Midbrain (tissue), 1 donor: Measurements from ENCODE around the gene PSMD7.
"Not testable (repeated sequence)": the region's sequence is repeated elsewhere in the genome, so short reads cannot be mapped to it uniquely, and the experiment has no call there.

Experiments
- DNase-seq: peaks from one replicate; lab custom pipeline; 2025; lab: John Stamatoyannopoulos, UW

The PSMD7 gene

DNA sequence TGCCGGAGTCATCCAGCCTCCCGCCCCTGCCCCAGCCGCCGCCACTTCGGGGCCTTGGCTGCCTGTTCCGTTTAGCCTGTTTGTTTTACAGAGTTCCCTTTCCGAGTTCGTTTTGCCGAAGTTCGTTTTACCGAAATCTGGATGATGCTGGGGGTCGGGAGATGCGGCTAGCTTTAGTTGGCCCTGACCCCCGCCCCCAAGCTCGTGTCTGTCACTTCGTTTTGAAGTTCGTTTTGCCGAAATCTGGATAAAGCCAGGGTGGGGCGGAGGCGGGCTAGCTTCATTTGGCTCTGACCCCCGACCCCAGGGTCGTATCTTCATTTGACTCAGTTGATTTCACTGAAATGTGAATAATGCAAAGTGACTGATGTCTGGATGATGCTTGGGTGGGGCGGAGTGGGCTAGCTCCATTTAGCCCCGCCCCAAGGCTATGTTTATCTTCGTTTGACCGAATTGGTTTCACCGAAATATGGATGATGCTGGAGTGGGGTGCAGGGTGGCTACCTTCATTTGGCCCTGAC, 591 bp downstream of the PSMD7 start:
- DNase-seq = no peak

DNA sequence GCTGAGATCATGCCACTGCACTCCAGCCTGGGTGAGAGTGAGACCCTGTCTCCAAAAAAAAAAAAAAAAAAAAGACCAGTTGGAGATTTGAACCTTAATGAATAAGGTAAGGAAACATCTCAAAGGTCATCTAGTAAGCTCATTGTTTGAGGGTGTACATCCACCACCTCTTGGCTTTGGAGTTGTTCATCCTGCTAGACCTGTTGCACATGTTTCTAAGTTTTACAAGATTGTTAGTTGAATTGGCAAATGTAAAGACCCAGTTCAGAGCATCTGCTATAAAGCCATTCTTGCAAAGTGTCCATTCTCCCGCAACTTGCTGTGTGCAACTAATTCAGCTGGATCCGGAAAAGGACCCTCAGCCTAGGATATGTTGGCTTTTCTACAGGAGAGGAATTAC, 1.5 kb downstream of the PSMD7 start:
- DNase-seq = no peak

DNA sequence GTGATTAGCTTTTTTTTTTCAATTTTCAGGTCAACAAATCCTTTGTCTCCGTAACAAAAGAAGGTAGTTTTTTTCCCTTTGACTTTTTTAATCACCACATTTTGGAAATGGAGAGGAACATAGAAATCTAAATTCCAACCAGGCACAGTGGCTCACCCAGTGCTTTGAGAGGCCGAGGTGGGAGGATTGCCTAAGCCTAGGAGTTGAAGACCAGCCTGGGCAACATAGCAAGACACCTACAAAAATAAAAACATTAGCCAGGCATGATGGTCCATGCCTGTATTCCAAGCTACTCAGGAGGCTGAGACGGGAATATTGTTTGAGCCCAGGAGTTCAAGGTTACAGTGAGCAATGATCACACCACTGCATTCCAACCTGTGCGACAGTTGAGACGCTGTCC, 5.7 kb downstream of the PSMD7 start:
- no peak for DNase-seq

DNA sequence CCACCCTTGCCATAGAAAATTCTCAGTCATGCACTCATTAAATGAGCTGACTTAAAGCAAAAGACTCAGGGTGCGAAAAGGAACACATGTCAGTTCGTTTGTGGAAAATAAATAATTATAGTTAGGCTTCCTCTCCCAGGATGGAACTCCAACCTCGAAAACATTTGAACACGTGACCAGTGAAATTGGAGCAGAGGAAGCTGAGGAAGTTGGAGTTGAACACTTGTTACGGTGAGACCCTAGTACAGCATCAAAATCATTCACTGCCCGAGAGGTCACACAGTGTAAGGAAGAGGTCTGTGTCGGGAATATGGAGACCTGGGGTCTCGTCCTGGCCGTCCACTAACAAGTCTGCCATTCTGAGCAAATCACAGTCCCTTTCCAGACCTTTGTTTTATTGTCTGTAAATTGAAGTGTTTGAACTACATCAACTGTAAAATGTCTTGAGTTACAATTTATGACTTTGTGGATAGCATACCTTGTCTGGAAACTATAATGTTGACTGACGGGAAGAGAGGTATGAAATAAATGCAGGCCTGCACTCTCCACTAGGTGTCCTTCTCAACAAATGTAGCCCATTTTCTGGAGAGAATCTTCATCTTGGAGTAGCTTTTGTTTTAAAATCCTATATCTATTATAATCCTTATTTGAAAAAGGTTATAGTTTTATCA, 7.7 kb downstream of the PSMD7 start:
- DNase-seq = no peak

DNA sequence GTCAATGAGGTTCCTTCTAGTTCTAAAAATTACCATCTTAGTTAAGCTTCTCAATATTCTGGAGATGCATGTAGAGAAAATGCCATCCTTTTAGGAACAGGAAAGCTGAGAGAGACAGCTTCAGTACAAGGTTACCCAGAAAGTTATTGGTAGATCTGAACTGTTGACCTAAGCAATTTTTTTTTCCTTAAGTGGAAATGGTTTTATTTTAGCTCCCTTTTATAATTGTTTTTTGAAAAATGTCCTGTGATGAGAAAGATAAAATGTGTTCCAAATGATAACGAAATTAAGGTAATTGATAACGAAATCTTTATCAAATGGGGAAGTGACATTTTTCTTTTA, 8.2 kb downstream of the PSMD7 start:
- DNase-seq = no peak

DNA sequence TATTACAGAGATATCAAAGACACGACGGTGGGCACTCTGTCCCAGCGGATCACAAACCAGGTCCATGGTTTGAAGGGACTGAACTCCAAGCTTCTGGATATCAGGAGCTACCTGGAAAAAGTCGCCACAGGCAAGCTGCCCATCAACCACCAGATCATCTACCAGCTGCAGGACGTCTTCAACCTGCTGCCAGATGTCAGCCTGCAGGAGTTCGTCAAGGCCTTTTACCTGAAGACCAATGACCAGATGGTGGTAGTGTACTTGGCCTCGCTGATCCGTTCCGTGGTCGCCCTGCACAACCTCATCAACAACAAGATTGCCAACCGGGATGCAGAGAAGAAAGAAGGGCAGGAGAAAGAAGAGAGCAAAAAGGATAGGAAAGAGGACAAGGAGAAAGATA, 8.7 kb downstream of the PSMD7 start:
- DNase-seq = no peak

DNA sequence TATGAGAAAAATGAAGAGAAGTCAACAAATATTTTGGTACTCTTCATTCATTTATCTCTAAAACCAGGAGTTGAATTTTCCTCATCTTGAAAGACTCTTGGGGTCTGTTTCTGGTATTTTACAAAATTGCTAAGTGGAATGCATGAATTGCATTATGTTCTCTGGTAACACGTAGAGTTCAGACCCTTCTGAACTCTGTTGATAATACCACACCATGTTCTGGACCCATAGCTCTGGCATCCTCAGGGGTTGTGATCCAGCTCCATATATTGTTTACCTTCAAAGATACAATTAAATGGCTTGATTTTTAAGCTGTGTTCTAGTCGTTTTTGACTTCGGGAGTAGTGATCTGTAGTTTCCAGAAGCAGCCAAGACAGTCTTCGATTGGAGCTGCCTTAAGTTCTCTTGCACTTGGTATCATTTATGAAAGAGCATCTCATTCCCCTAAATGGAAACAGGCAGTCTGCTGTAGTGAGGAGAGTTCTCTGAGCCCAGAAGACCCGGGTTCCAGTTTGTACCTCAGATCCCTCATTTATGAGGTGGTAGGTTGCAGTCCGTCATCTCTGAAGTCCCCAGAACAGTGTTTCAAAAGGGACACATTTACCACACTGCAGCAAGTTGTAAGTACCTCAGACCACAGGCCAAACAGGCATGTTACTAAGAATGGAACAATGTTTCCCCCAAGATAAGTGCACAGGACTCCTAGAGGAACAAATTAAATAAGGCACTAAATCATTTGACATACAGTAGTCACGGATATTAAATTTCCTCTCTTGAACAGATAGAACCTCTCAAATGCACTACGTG, 9.6 kb downstream of the PSMD7 start:
- no peak for DNase-seq

DNA sequence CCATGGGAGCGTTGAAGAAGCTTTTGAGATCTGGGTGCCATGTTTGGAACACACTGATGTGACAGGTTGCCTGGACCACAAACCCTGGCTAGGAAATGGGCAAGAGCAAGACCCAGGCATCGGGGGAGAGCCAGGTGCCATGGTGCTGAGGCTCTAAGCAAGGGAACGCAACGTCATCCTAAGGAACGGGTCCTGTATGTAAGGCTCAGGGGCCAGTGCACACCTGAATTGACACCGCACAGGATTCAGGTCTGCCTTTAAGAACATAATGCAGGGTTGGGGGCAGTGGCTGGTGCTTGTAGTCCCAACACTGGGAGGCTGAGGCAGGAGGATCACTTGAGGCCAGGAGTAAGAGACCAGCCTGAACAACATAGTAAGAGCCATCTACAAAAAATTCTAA, 10.8 kb downstream of the PSMD7 start:
- no peak for DNase-seq

DNA sequence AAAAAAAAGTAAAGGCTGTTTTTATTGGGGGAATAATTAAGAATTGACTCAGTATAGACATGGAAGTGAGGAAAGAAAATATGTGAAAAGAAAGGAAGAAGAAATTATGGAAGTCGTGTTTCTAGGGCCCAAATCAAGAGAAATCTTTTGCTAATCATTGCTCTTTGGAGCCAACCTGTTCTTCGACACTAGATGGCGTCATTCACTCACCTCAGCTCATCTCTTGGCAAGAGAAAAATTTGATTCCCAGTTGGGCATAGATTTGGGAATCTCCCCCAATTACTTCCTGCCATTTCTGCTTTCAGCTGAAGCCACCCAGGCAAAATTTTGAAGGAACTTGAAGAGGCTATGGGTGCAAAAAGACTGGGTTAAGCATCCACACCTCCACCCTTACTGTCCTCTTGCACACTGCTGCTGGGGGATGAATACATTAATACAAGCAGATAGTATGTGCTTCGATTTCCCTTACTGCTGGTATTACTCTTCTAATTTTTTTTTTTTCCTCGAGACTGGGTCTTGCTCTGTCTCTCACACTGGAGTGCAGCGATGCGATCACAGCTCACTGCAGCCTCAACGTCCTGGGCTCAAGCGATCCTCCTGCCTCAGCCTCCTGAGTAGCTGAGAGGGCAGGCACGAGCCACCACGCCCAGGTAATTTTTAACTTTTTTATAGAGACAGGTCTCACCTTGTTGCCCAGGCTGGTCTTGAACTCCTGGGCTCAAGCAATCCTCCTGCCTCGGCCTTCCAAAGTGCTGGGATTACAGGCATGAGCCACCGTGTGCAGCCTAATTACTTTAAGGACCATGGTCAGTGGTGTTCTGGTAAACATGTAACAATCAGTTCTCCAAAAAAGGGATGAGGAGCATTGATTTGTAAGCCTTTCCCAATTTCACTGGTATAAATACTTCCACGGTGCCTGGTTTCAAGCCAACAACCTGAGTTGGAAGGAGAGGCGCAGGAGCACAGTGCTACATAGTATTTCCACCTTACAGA, 13.5 kb downstream of the PSMD7 start:
- peak; percentile 43 for DNase-seq

DNA sequence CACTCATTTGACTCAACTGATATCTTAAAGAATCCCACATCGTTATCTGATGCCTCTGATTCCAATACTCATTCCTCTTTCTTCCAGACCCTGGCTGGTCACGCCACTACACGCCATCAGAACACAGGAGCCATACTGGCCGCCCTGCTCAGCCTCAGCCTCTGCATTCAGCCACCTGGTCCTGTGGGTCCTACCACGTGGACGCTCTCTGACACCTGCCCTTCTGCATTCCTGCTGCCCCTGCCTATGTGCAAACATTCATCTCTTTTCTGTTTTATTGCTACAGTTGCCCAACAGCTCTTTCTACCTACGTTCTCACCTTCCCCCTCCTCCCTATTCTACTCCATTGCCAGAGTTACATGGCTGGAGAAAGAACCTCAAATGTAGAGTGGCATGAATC, 18.4 kb downstream of the PSMD7 start:
- DNase-seq = no peak

DNA sequence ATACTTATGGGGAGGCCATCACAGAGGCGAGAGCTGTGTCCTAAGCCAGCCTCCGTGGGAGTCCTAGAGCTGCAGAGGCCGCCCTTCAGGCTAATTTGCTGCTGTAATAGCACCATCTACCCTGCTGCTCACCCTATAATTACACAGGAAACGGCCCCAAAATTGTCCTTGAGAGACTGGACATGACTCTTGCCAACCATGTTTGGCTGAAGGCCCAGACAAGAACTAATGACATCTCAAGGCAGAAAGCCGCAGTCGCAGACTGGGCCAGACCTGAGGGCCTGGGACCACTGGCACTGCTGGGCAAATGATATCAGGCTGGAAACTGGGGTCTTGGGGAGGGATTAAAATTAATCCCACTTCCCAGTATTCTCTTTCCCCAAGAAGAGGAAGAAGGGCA, 24.1 kb downstream of the PSMD7 start:
- peak; percentile 20 for DNase-seq

DNA sequence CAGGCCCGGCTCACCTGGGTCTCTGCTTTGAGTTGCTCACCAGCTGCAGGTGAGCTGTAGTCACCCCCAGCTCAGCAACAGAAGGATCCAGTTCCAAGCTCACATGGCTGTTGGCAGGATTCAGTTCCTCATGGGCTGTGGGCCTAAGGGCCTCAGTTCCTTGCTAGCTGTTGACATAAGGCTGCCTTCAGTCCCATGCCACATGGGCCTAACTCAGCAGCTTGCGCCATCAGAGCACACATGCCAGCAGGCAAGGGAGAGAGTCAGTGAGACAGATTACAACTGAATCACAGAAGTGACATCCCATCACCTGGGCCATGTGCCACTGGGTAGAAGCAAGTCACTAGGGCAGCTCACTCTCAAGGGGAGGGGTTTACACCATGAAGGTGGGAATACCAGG, 24.7 kb downstream of the PSMD7 start:
- DNase-seq = no peak

DNA sequence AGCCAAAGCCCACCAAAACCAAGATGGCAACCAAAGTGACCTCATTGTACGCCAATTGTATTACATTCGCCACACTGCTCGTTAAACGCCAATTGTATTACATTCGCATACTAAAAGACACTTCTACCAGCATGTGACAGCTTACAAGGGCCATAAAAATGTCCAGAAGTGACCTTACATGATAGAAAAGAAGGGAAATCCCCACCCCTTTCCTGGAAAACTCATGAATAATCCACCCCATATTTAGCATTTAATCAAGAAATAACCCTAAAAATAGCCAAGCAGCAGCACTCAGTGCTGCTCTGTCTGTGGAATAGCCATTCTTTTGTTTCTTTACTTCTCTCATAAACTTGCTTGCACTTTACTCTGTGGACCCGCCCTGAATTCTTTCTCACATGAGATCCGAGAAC, 25.7 kb downstream of the PSMD7 start:
- no peak for DNase-seq

DNA sequence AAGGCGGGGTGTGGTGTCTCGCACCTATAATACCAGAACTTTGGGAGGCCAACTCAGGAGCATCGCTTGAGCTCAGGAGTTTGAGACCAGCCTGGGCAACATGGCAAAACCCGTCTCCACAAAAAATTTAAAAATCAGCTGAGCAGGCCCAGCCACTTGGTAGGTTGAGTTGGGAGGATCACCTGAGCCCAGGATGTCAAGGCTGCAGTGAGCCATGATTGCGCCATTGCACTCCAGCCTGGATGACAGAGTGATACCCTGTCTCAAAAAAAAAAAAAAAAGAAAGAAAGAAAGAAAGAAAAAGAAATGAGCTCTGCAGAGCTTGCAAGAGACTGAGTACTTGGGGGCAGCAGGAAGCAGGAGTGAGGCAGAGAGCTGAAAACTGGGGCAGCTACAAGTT, 28.2 kb downstream of the PSMD7 start:
- DNase-seq = not testable (repeated sequence)

DNA sequence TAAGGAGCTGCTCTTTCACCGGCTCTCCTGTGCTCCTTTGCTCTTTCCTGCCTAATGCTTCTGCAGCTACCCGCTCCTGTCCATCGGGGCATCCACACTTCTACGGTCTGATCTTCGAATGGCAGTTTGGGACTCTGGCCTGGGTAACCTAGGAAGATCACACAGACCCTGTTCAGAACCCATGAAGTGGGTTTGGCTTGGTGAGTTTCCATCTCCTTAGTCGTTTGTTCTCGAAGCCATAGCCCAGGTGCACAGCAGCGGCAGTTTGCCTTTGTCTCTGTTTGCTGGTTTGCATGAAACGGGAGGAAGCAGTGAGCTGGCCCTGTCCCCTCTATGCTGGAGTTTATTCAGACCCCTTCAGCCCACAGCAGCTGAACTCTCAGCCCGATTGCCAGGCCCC, 29.0 kb downstream of the PSMD7 start:
- no peak for DNase-seq

DNA sequence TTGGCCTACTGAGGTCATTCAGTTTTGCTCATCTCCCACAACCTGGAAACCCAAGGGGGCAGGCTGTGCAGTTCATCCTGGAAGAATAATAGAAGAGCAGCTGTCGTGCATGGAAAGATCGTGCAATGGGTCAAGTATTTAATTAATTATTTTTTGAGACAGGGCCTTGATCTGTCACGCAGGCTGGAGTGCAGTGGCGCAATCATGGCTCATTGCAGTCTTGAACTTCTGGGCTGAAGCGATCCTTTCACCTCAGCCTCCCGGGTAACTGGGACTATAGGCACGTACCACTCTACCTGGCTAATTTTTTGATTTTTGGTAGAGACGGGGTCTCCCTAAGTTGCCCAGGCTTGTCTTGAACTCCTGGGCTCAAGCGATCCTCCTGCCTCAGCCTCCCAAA, 31.7 kb downstream of the PSMD7 start:
- not testable (repeated sequence) for DNase-seq

DNA sequence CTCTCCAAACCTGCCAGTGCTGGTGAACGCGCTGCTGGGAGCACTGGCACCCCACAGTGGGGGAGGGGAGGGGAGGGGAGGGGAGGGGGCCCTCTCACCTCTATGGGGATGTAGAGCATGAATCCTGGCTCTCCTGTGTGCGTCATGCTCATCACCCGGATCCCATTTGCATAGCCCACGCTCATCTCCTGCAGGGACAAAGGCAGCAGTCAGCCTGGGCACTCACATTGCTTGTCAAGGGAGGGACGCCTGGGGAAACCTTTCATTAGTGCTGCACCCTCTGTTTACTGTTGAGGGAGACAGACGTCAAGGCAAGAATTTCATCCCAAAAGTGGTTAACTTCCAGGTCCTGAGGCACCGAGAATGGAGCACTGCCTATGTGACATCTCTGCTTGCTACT, 35.9 kb downstream of the PSMD7 start:
- DNase-seq = not testable (repeated sequence)

DNA sequence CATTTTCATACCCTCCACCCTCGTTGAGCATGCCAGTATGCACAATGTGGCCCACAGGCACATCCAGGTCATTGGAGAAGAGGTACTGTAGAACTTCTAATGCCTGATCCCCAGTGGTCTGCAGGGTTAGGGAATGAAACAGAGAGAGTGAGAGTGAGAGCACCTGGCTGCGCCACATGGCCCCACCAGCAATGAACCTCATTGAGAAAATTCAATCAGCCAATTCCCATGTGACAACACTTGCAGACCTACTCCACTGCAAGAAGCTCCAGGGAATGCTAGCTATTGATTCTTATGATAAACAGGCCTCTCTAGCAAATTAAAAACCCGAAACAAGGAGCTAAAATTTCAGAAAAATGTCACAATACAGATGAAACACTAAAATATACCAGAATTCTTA, 40.9 kb downstream of the PSMD7 start:
- not testable (repeated sequence) for DNase-seq

DNA sequence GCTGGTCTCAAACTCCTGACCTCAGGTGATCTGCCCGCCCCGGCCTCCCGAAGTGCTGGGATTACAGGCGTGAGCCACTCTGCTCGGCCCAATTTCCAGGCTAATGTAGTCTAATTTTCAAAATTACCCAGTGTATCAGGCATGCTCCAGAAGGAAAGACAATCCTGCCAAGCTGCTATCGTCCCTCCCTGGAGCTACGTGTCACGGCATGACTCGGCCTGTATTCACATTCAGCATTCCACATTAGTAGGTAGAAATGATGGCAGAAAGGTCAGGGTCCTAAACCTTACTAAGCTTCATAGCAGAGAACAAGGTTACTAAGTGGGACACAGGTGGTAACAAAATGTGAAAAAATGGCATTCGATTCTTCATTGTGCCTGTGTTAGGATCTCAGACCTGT, 42.6 kb downstream of the PSMD7 start:
- DNase-seq = not testable (repeated sequence)

DNA sequence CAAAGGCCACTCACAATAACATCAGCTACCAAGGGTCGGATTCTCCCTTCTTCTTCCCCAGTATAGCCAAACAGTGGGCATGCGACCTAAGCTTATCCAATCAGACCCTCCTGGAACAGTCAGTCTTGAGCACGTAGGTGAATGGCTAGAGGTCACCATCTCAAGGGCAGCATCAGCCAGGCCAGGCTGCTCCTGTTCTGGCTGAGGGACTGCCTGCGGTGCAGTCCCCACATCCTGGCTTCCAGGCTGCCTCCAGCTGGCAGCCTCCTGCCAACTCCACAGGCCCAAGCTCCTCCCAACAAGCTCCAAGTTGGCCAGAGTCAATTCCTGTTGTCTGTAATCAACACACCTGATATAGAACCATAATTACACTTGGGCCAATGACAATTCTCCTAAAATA, 56.4 kb downstream of the PSMD7 start:
- not testable (repeated sequence) for DNase-seq
